GM12878 (cell line): Measurements from ENCODE around the gene HMCN2. TPM values are rescaled to one million over a fixed set of nuclear protein-coding genes. Genes with fewer than 3 reads are reported as not detected.

ENCODE experiments used
- ATAC-seq: fragments of 200-7000 bp; cut with Tn5 transposase; 3 replicates; pipeline ENCODE4 v1.9.1; 2020; ENCODE audit warnings: mild to moderate bottlenecking, moderate library complexity
- BruUV-seq: library from RNA; stranded (reverse); fragments of 400-500 nt; replicated peaks from 2 replicates; lab custom pipeline; 2021; lab: Mats Ljungman, UMichigan
- CTCF ChIA-PET: fragments of 300-600 bp; sonication (Branson Sonifier 250); formaldehyde crosslinking; extraction: SDS; loops from one replicate; lab custom pipeline; 2021; ENCODE audit warnings: inconsistent platforms; lab: Yijun Ruan, JAX
- POLR2A ChIA-PET: fragments of 350-600 bp; formaldehyde crosslinking; extraction: SDS; loops from one replicate; lab custom pipeline; 2021; ENCODE audit warnings: inconsistent platforms; lab: Charles Lee
- RAD21 ChIA-PET: fragments of 300-600 bp; sonication (Branson Sonifier 250); formaldehyde crosslinking; loops from one replicate; lab custom pipeline; 2023; ENCODE audit warnings: antibody characterized with exemption; ENCODE audit not compliant: unreplicated experiment; lab: Charles Lee
- SMC1A ChIA-PET: fragments of 300-600 bp; sonication (Branson Sonifier 250); formaldehyde crosslinking; loops from one replicate; lab custom pipeline; 2023; ENCODE audit not compliant: unreplicated experiment, uncharacterized antibody; lab: Charles Lee
- DNase-seq: peaks from one replicate; pipeline ENCODE4 v3.0.0-alpha.2; 2011; ENCODE audit warnings: low read depth, low spot score
- FAIRE-seq: peaks from 3 replicates; lab custom pipeline; 2011; peaks lifted over from hg19 to GRCh38; lab: Jason Lieb, UNC
- H2AFZ ChIP-seq: 2 replicates; pipeline ENCODE4 v1.6.0; 2011; ENCODE audit warnings: low read depth, low read length, control low read depth; ENCODE audit not compliant: control insufficient read depth
- H3K27ac ChIP-seq: 2 replicates; pipeline ENCODE4 v1.5.1; 2011; ENCODE audit warnings: control low read depth; ENCODE audit not compliant: control insufficient read depth, insufficient read depth
- H3K27me3 ChIP-seq, 2 experiments: replicated peaks in 1 of 2; 2 replicates each; pipeline versions ENCODE4 v1.6.0 to v1.6.1; 2011; ENCODE audit warnings: low read length in 1 of 2; ENCODE audit not compliant: control insufficient read depth in 2 of 2, insufficient read depth in 2 of 2
- H3K36me3 ChIP-seq, 2 experiments: 2 replicates each; pipeline ENCODE4 v1.5.1; 2011; ENCODE audit warnings: low read length in 1 of 2; ENCODE audit not compliant: control insufficient read depth in 2 of 2, insufficient read depth in 2 of 2
- H3K4me1 ChIP-seq: 2 replicates; pipeline ENCODE4 v1.6.1; 2011; ENCODE audit warnings: mild to moderate bottlenecking, low read length, moderate library complexity, mixed read lengths; ENCODE audit not compliant: control insufficient read depth, insufficient read depth
- H3K4me2 ChIP-seq: 2 replicates; pipeline ENCODE4 v1.6.0; 2011; ENCODE audit warnings: control low read depth; ENCODE audit not compliant: control insufficient read depth, insufficient read depth
- H3K4me3 ChIP-seq: fragments of 200-600 bp; sonication (generic); 2 replicates; pipeline ENCODE4 v1.5.1; 2016
- H3K79me2 ChIP-seq: 2 replicates; pipeline ENCODE4 v1.6.0; 2011; ENCODE audit warnings: low read length; ENCODE audit not compliant: control insufficient read depth, insufficient read depth
- H3K9ac ChIP-seq: 2 replicates; pipeline ENCODE4 v1.8.0; 2011; ENCODE audit warnings: low read length, control low read depth, mixed read lengths; ENCODE audit not compliant: control insufficient read depth, insufficient read depth
- H3K9me3 ChIP-seq: replicated peaks from 3 replicates; pipeline ENCODE4 v1.5.1; 2011; ENCODE audit warnings: mild to moderate bottlenecking, low read length; ENCODE audit not compliant: control insufficient read depth, insufficient read depth
- H4K20me1 ChIP-seq: 2 replicates; pipeline ENCODE4 v1.6.0; 2011; ENCODE audit not compliant: control insufficient read depth, insufficient read depth
- CREB1 ChIP-seq: IDR thresholded peaks from 2 replicates; pipeline ENCODE4 v1.6.1; 2012; ENCODE audit warnings: low read depth, mild to moderate bottlenecking, inconsistent platforms
- CTCF ChIP-seq, 3 experiments: IDR thresholded peaks in 2 of 3; conservative IDR thresholded peaks in 1 of 3; 2 replicates each; pipeline ENCODE4 v1.5.1; 2011; ENCODE audit warnings: low read depth in 3 of 3, low read length in 3 of 3, mild to moderate bottlenecking in 3 of 3, control low read depth in 2 of 3, moderate library complexity in 2 of 3, inconsistent platforms in 1 of 3, mixed read lengths in 1 of 3; ENCODE audit not compliant: control insufficient read depth in 2 of 3, insufficient read depth in 1 of 3; ENCODE audit errors: extremely low read depth in 1 of 3
- CUX1 ChIP-seq: IDR thresholded peaks from 2 replicates; pipeline ENCODE4 v1.6.1; 2012; ENCODE audit warnings: improper control_type of control experiment, low read depth, low read length; ENCODE audit not compliant: insufficient replicate concordance
- EGR1 ChIP-seq, 2 experiments: IDR thresholded peaks; 1 replicate in 1 of 2; 2 replicates in 1 of 2; pipeline ENCODE4 v1.6.1; 2011 to 2012; ENCODE audit warnings: low read depth in 2 of 2, low read length in 2 of 2, borderline replicate concordance in 1 of 2, mild to moderate bottlenecking in 1 of 2, moderate library complexity in 1 of 2
- GATAD2B ChIP-seq: fragments of 450-650 bp; conservative IDR thresholded peaks from 2 replicates; pipeline ENCODE4 v1.6.1; 2017; ENCODE audit warnings: low read depth, mild to moderate bottlenecking, moderate library complexity
- HDAC2 ChIP-seq: fragments of 200-600 bp; sonication (generic); IDR thresholded peaks from 2 replicates; pipeline ENCODE4 v1.6.1; 2017
- MAX ChIP-seq: IDR thresholded peaks from 2 replicates; pipeline ENCODE4 v1.6.1; 2012; ENCODE audit warnings: low read depth, low read length, improper control_type of control experiment
- POLR2A ChIP-seq: IDR thresholded peaks from 2 replicates; pipeline ENCODE4 v1.6.1; 2011; ENCODE audit warnings: low read depth, mild to moderate bottlenecking, low read length
- STAT3 ChIP-seq: IDR thresholded peaks from 2 replicates; pipeline ENCODE4 v1.6.1; 2011; ENCODE audit warnings: low read depth, low read length, improper control_type of control experiment
- SUZ12 ChIP-seq: fragments of 200-600 bp; sonication (generic); IDR thresholded peaks from one replicate; pipeline ENCODE4 v1.6.1; 2018; ENCODE audit warnings: antibody characterized with exemption, mild to moderate bottlenecking; ENCODE audit not compliant: unreplicated experiment
- ZBTB33 ChIP-seq: fragments of 450-650 bp; IDR thresholded peaks from 2 replicates; pipeline ENCODE4 v1.6.1; 2017; ENCODE audit warnings: mild to moderate bottlenecking
- ZBTB4 ChIP-seq: fragments of 450-650 bp; formaldehyde crosslinking; IDR thresholded peaks from 2 replicates; pipeline ENCODE4 v1.4.0; 2022; ENCODE audit warnings: mild to moderate bottlenecking, moderate library complexity
- WGBS: methylation state at CpG from one replicate; pipeline ENCODE4 v1.1.6; 2016; ENCODE audit warnings: low lambda C conversion rate; ENCODE audit not compliant: insufficient replicate concordance, insufficient coverage; ENCODE audit errors: missing lambda C conversion rate; 5-methylcytosine and 5-hydroxymethylcytosine counted together
- in situ Hi-C: fragments of 300-500 bp; cut with MboI; formaldehyde crosslinking; loops from 9 replicates; pipeline ENCODE4 v1.14.3; 2018; ENCODE audit warnings: mixed read lengths
- intact Hi-C: fragments of 100-400 bp; cut with micrococcal nuclease; formaldehyde crosslinking; loops from one replicate; pipeline ENCODE4 v1.14.2; 2022; ENCODE audit not compliant: unreplicated experiment
- polyA plus RNA-seq, 11 experiments: library from polyadenylated mRNA; depleted of rRNA in 4 of 11; unstranded in 6 of 11; stranded (reverse) in 5 of 11; fragments of >200 nt; fragmentation: Nextera tagmentation in 4 of 11; fragmentation: Illumina TruSeq in 1 of 11; extraction: Ambion mirVana in 4 of 11; extraction: Trizol in 1 of 11; gene quantifications; 1 replicate in 1 of 11; 2 replicates in 10 of 11; pipeline versions ENCODE4 v1.2.1 to v1.2.3, GENCODE V29; 2011 to 2016; ENCODE audit warnings: inconsistent platforms in 2 of 11, missing spikeins in 2 of 11, low read depth in 1 of 11
- total RNA-seq, 4 experiments: library from RNA; depleted of rRNA in 3 of 4; stranded (reverse); fragments of >200 nt in 3 of 4; fragmentation: Illumina TruSeq in 1 of 4; extraction: Trizol in 1 of 4; gene quantifications; 2 replicates each; pipeline versions ENCODE4 v1.2.1 to v1.2.3, GENCODE V29; 2013 to 2021

The HMCN2 gene
- total and polyA plus RNA-seq, 10 of the 15 experiments (the other 5 are each of a cell fraction or from before 2014, with no cell fraction given), result 0.04 TPM; not detected in 9

DNA sequence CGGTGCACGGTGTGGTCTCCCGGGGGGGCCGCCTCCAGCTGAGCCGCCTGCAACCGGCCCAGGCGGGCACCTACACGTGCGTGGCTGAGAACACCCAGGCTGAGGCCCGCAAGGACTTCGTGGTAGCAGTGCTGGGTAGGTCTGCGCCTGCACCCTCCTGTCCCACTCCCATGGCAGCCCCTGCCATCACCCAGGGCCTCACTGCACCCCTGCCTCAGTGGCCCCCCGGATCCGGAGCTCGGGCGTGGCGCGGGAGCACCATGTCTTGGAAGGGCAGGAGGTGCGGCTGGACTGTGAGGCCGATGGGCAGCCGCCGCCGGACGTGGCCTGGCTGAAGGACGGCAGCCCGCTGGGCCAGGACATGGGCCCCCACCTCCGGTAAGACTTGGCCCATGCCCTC is 125.4 kb downstream of the HMCN2 start:
- H3K9ac ChIP-seq, result no peak overlapping the region
- ATAC-seq, result no peak
- DNase-seq, result no peak
- 69% methylated on average over 27 of the region's 27 CpGs for WGBS
- BruUV-seq, result no TSS peak
- SMC1A ChIA-PET, result no interaction called here
- FAIRE-seq, result no peak
- no peak overlapping the region for H2AFZ ChIP-seq
- H3K27me3 ChIP-seq, result no peaks in the 10 kb centered on the region
- H4K20me1 ChIP-seq, result no peaks in the 10 kb centered on the region
- no peaks in the 10 kb centered on the region for H3K9me3 ChIP-seq
- H3K27ac ChIP-seq, result no peak overlapping the region
- no peaks in the 10 kb centered on the region for H3K4me1 ChIP-seq
- no peaks in the 10 kb centered on the region for H3K79me2 ChIP-seq
- RAD21 ChIA-PET, result no interaction called here
- H3K4me3 ChIP-seq, result no peak overlapping the region
- intact Hi-C loops, result no loop called here
- CTCF ChIA-PET, result no interaction called here
- in situ Hi-C loops, result no loop called here
- no peaks in the 10 kb centered on the region for H3K36me3 ChIP-seq
- POLR2A ChIA-PET, result no interaction called here
- no peak overlapping the region for H3K4me2 ChIP-seq
- no peak for TF ChIP-seq EGR1 (IDR thresholded peaks at IDR 0.05; ENCODE audit: borderline replicate concordance in 1 of 2, low read depth in 2 of 2, low read length in 2 of 2)
- TF ChIP-seq HDAC2, result no peak
- TF ChIP-seq SUZ12, result no peak
- TF ChIP-seq POLR2A, result no peak
- no peak for TF ChIP-seq CUX1
- no peak for TF ChIP-seq GATAD2B
- no peak for TF ChIP-seq STAT3
- no peak for TF ChIP-seq MAX
- no peak for TF ChIP-seq ZBTB4 (CRISPR knock-in tag)
- no peak for TF ChIP-seq CTCF (IDR thresholded peaks at IDR 0.05 in 2 of 3, conservative IDR thresholded peaks at IDR 0.05 in 1 of 3; ENCODE audit: control insufficient read depth in 2 of 3, extremely low read depth in 1 of 3, insufficient read depth in 1 of 3, low read depth in 3 of 3, low read length in 3 of 3)
- no peak for TF ChIP-seq CREB1
- no peak for TF ChIP-seq ZBTB33
